NCI-H2196 treated with DMSO at 0.1 percent for 48 hours (cell line): ENCODE results near the gene MTURN.

Experiments
- DNase-seq: peaks from one replicate; lab custom pipeline; 2025; ENCODE audit not compliant: unreplicated experiment; lab: John Stamatoyannopoulos, UW

The MTURN gene

DNA sequence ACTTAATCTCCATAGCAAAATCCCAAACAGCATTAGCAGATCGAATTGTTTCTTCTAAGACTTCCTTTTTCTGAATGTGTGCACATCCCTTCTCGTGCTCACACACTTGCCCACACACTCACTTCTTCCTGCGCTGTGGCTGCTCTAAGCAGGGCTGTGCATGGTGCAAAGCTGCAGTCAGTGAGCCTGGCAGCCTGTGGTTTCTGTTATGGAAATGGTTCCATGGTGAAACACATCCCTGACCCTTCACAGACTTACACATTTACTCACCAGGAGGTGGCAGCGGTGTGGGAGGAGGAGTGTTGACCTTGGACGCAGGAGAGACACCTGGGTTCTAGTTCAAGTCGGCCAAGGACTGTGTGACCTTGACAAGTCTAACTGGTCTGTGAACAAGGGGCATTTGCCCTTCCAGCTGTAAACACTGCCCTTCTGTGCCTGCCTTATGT, 24.9 kb downstream of the MTURN start:
- no peak for DNase-seq

GRCh38 chr7:30160329-30160728, 25.5 kb downstream of the MTURN start:
- DNase-seq: no peak

- no peak for DNase-seq
These were observed 27.3 kb downstream of the MTURN start for GRCh38 chr7:30162133-30162532.

- DNase-seq: no peak
These were observed 27.9 kb downstream of the MTURN start for GRCh38 chr7:30162622-30163124.

DNA sequence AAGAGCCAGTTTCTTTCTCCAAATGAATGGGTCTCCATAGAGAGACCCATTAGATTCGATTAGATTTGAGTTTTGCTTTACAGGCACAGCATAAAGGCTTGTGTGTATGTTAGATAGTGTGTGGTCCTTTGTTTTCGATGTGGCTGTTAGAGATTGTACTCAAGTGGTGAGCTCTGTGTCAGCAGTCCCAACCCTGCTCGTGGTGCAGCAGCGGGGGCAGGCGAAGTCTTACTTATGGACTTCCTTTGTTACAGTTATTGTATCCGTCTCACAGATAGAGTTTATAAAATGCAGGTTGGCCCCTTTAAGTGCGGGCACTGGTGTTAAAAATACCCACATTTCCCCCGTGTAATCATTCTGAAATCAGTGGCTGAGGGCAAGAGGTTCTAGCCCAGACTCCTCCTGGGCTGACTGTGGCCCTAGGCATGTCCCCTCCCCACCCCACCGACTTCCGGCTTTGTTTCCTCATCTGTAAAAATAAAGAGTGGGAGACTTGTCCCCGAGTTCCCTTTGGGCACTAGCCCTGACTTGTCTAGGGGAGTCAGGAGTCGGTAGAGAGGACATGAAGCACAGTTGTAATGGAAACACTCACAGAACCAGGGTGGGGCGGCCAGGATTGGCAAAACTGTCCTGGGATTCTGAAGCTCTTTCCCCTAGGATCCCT, 28.6 kb downstream of the MTURN start:
- no peak for DNase-seq

DNA sequence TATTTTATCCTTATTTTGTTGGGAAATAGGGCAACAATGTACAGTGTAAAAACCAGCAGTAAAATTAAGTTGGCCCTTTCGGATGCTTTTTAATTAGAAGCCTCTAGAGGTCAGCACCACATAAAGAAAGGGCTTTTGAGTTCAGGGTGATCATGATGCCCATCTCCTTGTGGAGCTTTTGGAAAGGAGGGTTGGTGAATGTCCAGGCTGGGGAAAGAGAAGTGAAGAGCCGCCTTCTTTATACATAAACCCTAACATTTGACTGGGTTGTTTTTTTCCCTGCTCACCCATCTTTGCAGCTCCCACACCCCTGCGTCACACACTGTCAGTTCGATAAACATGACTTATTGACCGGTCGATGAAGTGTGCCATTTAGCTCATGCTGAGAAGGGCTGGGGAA, 29.8 kb downstream of the MTURN start:
- DNase-seq: peak; percentile 44

DNA sequence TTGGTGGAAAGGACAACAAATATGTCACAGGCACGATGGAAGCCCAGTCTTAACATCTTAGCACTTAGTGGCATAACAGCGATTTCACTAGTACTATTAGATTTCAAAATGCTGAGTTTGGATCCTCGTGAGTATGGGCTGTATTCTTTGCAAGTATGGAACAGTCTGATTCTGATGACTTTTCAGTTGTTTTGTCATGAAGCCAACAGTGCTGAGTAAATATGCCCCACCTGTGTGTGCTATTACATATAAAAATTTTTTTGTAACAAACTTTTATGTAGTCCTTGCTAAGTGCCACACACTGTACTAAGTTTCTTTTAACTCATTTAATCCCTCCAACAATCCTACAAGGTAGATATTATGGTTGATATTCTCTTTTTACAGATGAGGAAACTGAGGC, 30.8 kb downstream of the MTURN start:
- DNase-seq: no peak

DNA sequence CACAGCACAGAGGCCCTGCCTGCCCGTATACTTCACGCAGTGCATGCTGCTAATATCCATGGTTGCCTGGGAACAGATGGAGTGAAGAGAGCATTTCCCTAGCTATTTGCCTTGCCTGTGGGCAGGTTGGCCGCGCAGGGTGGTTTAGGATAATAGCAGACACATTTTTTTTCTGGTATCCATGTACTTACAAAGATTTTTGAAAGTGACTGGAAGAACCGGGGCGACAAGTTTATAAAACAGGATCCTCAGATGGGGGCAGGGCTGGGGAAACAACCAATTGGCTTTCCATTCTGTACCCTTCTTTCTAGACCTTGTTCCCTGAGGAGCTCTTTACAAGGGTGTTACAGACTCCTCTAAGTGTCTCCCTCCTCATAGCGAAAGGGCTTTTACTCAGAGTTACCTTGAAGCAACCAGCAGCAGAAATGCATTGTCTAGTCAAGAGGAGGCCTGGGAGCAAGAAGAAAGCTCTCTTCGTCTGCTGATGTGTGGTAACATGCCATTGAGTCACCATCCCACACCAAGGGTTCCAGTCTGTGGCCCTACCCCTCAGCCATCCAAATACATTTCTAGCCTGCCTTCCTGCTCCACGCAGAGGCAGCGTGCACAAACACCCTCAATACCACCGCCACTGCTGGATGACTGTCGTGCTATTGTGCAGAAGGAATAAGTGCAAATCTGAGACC, 31.5 kb downstream of the MTURN start:
- peak; percentile 44 for DNase-seq

DNA sequence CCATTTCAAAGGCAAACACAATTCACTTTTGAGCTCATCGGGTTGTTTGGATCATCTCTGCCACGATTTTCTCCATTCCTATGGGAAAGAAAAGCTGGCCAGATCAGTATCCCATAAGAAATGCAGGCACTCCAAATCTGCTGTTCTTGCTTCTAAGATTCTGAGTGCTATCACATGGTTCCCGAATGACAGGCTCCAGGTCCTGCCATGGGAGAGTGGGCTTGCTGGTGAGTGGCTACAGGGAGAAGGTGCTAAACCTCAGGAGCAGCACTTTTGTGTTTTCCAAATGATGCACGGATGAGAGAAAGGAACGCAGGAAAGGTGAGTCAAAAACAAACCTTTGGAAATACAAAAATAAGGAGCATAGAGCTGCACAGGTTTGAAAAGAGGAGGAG, 32.1 kb downstream of the MTURN start:
- DNase-seq: no peak

DNA sequence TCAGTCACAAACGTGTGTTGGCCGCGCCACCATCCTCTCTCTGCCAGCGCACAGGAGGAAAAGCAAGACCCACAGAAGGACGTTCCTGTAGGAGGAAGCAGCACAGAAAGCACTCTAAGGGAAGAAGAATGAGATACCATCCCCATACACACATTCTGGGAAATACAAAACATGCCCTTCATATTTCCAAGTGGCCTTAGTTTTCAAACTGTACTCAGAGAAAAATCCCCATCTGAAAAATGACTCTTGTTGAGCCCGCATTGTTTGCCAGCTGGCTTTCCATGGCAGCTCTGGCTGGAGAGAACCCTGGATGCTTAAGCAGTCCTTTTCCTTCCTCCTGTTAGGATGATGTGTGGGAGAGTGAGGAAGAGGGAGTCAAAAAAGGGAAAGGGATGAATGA, 33.1 kb downstream of the MTURN start:
- no peak for DNase-seq

- DNase-seq: no peak
These were observed 34.2 kb downstream of the MTURN start for GRCh38 chr7:30168835-30169573.

GRCh38 chr7:30169579-30169978, 34.8 kb downstream of the MTURN start:
- no peak for DNase-seq

DNA sequence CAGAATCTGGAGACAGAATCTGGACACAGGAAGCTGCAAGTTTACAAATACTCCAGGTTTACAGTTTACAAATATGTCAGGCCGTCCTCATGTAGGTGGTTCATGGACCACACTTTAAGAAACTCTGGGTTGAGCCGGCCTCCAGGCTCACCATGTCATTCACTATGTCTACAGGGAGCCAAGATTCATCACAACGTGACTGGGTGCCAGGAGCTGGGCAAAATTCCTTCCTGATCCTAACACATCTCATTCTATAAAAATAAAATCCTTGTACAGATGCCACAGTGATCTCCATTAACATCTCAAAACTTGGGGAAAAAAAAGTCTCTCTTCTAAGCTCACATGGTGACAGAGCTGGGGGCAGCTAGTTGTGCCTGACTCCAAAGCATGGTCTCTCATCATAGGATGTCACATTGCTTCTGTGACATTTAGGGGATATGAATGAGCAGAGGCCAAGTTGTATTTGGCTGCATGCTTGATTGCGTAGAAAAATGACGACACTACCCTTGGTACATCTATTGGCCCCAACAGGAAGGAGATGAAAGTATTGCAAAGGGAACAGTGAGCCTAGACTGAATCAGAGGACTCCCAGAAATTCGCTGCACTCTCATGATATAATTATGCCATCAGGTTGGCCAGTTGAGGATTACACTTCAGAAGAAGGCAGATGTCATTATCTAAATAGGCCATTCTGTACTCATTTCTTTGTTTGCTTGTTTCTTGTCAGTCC, 35.9 kb downstream of the MTURN start:
- no peak for DNase-seq

DNA sequence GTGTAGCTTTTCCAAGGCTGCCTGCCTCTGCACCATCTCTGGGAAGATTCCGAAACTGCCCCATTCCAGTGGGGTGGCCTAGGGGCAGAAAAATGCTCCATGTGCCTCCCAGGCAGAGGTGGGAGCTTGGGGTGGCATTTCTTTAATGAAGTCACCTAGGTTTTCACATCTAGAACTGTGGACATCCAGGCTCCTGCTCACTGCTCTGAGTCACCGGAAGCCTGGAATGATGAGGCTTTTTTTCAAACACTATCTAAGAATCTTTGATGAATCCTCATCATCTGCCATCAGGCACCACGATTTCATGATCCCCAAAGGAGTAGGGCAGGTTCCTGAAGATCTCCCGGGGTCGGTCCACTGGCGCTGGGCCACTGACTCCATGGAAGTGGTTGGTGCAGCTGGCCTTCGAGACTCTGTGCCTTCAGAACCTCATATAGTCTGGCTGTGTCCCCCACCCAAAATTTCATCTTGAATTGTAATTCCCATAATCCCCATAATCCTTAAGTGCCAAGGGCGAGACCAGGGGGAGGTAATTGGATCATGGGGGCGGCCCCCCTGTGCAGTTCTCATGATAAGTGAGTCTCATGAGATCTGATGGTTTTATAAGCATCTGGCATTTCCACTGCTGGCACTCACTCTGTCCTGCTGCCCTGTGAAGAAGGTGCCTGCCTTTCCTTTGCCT, 37.1 kb downstream of the MTURN start:
- no peak for DNase-seq

GRCh38 chr7:30172451-30172850, 37.7 kb downstream of the MTURN start:
- DNase-seq: no peak

GRCh38 chr7:30173058-30173897, 38.5 kb downstream of the MTURN start:
- DNase-seq: peak; percentile 87

- no peak for DNase-seq
These were observed 40.4 kb downstream of the MTURN start for GRCh38 chr7:30175180-30175579.

- DNase-seq: no peak
These were observed 40.9 kb downstream of the MTURN start for GRCh38 chr7:30175636-30176147.

DNA sequence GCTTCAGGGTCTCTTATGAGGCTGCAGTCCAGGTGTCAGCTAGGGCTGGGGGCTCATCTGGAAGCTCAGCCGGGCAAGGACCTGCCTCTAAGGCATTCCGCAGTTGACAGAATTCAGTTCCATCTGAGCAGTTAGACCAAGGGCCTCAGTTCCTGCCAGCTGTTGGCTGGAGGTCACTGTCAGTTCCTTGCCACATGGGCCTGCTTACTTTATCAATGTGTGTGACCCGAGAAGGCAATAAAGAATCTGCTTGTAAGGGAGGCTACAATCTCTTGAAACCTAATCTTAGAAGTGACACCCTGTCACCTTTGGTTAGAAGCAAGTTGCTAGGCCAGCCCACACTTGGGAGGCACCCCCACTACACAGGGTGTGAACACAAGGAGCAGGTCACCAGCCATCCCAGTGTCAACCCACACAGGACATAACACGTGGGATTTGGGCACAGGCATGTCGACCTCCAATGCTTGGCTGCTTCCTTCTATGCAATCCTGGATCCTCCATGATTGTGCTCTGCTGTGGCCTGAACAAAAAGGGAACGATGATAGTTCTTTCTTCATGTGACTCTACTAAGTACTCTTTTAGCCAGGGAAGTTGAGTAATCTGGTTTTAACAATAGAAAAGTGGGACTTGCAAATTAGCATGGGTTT, 41.8 kb downstream of the MTURN start:
- DNase-seq: no peak
